GM19463 (cell line): ENCODE data around the gene RNF7.
"Not testable (repeated sequence)": the region's sequence is repeated elsewhere in the genome, so short reads cannot be mapped to it uniquely, and the experiment has no call there.

Experiments
- ATAC-seq: cut with Tn5 transposase; IDR thresholded peaks from one replicate; pipeline ENCODE4 v1.9.1; 2021; ENCODE audit warnings: mild to moderate bottlenecking, moderate library complexity; ENCODE audit not compliant: unreplicated experiment

Gene RNF7

GRCh38 chr3:141735176-141735575, 2.9 kb upstream of the RNF7 start:
- ATAC-seq = no peak

DNA sequence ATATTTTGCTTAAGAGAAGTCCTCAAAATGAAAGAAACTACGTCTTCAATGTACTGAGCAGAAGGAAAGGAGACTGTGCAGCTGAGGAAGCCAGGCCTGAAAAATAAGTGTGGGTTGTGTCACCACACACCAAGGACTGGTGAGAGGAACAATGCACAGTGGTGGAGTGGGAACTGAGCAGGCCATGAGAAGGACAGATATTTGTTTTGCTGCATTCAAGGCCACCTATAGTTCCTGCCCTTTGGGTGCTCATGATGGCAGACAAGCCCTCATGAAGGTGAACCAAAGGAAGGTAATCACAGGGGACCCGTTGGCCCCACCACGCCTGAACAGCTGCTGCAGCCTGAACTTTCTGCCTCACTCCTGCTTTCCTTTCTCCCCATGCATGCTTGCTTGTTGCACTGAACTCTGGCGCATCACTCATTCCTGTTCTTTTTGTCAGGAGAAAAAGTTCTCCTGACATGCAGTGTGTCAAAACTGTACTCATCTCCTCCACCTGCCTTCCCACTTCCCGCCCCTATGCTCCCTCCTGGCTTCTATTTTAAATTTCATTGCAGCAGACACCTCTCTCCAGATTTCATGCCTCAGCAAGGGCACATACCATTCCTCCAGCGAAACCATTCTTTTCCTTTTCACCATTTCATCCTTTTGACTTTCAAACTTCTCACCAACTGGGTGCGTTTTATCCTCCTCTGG, 2.2 kb upstream of the RNF7 start:
- ATAC-seq = no peak

- no peak for ATAC-seq
Measured at GRCh38 chr3:141737093-141737492, 1.0 kb upstream of the RNF7 start.

DNA sequence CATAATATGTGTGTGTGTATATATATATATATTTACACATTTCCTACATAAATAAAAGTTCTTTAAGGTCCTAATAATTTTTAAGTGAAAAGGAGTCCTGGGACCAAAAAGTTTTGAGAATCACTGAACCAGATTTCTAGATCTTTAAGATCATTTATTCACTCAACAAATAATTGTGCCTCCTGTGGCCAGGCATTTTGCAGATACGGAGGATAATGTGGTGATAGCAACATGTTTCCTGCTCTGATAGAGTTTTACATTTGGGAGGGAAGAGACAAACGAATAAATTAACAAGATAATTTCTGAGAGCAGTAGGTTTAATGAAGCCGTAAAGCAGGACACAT, 448 bp upstream of the RNF7 start:
- no peak for ATAC-seq

DNA sequence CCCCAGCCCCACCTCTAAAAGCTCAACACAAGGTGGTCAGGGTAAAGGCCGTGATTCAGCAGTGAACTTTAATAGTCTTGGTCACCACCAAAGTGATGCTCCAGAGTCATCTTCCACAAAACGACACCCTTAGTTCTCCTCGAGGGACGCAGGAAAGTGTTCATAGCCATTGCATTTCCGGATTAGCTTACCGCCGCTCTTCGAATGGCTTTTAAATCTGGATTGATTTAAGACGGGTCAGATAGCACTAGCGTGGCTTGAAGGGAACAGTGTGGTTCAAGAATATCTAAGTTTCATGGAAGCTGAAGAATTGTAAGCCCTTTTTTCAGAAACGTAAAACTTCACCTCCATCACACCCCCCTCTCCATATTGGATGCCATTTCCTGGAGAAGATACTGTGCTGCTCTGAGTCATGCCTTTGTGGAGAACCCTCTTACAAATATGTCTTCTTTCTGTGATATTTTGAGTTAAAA, 829 bp downstream of the RNF7 start:
- ATAC-seq = no peak

- ATAC-seq = no peak
Measured at GRCh38 chr3:141739731-141740130, 1.6 kb downstream of the RNF7 start.

- ATAC-seq = no peak
Measured at GRCh38 chr3:141740349-141740748, 2.3 kb downstream of the RNF7 start.

GRCh38 chr3:141743305-141743704, 5.2 kb downstream of the RNF7 start:
- ATAC-seq = no peak

DNA sequence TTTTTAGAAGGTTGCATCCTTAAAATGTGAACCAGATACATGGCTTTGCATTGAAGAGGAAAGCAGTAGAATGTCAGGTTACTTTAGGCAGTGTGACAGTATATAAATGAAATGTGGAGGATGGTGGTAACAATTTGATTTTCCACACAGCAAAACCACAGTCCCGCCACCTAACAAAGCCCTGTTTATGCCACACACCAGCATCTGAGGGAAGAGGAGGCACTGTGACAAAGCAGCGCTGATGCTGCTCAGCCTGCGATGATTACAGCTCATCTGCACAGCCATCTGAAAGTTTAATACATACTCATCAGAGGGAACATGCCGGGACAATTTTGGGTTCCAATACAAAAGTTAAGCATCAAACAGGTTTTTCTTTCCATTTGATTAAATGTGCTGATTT, 8.9 kb downstream of the RNF7 start:
- ATAC-seq = no peak

DNA sequence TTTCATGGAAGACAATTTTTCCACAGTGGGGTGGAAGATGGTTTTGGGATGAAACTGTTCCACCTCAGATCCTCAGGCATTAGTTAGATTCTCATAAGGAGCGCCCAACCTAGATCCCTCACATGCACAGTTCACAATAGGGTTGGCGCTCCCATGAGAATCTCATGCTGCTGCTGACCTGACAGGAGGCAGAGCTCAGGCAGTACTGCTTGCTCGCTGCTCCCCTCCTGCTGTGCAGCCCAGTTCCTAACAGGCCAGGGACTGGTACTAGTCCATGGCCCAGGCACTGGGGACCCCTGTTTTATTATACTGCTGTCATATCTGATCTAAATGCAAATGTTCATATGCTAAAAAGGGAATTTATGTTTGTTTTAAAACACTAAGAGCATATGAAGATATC, 15.3 kb downstream of the RNF7 start:
- ATAC-seq = no peak

- no peak for ATAC-seq
Measured at GRCh38 chr3:141754032-141754431, 15.9 kb downstream of the RNF7 start.

DNA sequence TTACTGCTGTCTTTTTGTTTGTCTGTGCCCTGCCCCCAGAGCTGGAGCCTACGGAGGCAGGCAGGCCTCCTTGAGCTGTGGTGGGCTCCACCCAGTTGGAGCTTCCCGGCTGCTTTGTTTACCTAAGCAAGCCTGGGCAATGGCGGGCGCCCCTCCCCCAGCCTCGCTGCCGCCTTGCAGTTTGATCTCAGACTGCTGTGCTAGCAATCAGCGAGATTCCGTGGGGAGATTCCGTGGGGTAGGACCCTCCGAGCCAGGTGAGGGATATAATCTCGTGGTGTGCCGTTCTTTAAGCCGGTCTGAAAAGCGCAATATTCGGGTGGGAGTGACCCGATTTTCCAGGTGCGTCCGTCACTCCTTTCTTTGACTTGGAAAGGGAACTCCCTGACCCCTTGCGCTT, 24.5 kb downstream of the RNF7 start:
- ATAC-seq = not testable (repeated sequence)

DNA sequence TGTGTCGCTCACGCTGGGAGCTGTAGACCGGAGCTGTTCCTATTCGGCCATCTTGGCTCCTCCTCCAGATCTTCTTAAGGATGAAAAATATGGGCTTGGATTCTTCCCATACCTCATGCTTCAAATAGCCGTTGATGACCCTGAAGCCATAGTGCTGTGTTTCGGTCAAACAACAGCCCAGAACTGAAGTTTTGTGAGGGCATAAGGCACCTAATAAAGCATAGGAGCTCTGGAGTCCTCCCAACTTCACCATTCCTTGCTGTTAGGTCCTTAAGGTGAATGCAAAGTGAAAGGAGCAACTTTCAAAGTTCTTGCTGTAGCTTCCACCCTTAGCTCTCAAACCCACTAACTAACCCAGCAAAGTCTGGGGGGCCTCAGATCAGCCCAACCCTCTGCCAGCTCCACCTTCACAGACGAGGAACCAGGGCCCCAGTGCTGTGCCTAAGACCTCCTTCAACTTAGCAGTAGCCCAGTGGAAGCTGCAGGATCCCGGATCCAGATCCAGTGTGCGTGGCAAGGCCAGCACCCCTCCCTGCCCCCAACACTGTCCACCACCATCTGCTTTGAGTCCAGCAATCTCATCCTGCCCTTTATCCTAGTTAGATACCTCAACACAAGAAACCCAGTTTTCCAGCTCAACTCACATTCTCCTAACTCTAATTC, 25.1 kb downstream of the RNF7 start, which contains the start of gene GRK7:
GRK7 (plus strand) TSS at position 321 of the 663 bp plus-strand sequence. CDS start 14,877 bp downstream, outside the sequence.
- ATAC-seq = no peak

GRCh38 chr3:141764045-141764444, 25.9 kb downstream of the RNF7 start:
- no peak for ATAC-seq

DNA sequence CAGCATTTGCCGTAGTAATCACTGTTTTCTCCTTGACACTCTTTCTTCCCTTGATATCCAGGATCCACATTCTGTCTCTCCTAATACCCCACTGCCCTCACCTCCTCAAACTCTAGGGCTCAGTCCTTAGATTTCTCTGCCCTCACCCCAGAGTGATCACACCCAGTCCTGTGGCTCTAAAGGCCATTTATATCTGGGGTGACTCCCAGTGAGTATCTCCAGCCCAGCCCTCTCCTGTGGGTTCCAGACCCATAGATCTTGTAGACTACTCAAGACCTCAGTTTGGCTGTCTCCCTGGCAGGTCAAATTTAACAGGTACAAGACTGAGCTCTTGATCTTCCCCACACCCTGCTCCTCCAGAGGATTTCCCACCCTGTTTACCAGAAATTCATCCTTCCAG, 26.4 kb downstream of the RNF7 start:
- no peak for ATAC-seq

- no peak for ATAC-seq
Measured at GRCh38 chr3:141764986-141765385, 26.9 kb downstream of the RNF7 start.

DNA sequence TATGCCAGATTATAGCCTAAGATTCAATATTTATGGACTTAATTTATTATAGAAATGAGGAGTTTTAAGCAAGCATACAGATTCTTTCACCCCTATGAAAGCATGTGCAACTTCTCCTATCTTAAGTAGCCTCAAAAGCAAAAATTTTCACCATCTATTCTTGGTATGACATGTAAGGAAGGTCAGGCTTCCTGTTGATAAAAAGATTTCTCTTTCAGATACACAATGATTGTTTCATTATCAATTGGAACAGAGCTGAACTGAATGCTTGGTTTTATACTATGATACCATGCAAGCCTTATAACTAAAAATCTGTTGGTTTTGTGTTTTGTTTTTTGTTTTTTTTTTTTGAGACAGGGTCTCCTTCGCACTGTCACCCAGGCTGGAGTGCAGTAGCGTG, 29.0 kb downstream of the RNF7 start:
- ATAC-seq = no peak

DNA sequence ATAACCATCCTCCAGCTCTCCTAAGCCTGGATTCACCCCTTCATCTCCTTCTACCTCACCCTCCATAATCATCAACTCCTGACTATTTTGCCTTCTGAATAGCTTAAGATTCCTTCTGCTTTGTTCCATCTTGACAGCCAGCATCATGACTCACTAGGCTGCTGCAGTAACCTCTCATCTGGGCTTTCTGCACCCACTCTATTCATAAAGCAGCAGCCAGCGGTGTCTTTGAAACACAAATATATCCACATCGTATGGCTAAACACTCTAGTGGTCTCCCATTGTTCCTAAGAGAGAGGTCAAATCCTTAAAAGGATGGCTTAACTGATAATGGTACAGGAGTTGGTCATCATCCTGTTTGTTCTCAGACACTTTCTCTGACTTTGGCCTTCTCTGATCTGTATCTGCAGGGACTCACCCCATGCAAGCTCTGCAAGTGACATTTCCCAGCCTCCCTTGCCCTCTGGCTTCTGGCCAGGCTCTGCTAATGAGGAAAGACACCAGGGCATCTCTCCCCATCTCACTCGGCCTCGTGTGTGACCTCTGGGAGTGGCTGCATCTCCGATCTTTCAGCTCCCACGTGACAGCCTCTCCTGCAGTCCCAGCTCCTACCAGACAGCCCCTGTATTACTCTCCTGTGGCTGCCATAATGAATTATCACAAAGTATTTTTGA, 31.3 kb downstream of the RNF7 start:
- no peak for ATAC-seq

- no peak for ATAC-seq
Measured at GRCh38 chr3:141773676-141774075, 35.6 kb downstream of the RNF7 start.

- no peak for ATAC-seq
Measured at GRCh38 chr3:141776376-141776775, 38.3 kb downstream of the RNF7 start.

DNA sequence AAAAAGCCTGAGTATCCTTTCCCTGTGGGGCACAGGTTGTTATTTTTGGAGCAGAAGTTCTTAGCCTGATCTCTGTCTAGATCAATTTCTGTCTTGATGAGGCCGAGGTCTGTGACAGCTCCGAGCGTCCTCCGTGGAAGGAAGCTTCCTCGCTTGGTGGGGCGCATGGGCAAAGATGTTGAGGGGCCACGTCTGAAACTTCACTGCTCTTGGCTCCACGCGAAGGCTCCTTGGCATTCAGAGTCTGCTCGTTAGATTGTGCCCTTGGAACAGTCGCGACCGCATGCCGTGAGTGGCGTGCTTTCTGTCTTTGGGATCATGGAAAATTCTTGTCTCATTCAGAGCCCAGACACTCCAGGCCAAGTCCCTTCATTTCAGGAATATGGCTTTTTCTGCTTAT, 38.8 kb downstream of the RNF7 start:
- no peak for ATAC-seq
